Measurements from ENCODE around the gene TNFRSF14.

DNA sequence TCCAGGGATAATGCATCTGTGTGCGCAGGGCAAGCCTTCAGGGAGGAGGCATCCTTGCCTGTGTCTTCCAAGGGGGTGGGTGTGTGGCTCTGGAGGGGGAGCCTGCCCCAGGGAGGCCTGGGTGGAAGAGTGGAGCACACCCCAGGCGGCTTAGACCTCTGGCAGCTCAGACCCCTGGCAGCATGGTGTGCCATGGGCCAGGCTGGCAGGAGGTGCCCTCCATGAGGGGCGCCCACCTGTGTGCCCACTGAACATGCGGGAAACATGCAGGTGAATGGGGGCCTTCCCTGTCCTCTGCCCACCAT is 28.7 kb upstream of the TNFRSF14 start:
- TF ChIP-seq, protein P1, sequence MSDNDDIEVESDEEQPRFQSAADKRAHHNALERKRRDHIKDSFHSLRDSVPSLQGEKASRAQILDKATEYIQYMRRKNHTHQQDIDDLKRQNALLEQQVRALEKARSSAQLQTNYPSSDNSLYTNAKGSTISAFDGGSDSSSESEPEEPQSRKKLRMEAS (CRISPR knock-in tag; IDR thresholded peaks at IDR 0.05) = no peak
- no peak for TF ChIP-seq MTA2 (IDR thresholded peaks at IDR 0.05; ENCODE audit: low read depth)
- TF ChIP-seq ZNF507 (tag; conservative IDR thresholded peaks at IDR 0.05) = no peak
- TF ChIP-seq ZNF134 (CRISPR knock-in tag; conservative IDR thresholded peaks at IDR 0.05) = no peak
- TF ChIP-seq CBX2 (IDR thresholded peaks at IDR 0.05; ENCODE audit: insufficient read depth, low read length, poor library complexity, severe bottlenecking) = no peak
- TF ChIP-seq, protein P2, sequence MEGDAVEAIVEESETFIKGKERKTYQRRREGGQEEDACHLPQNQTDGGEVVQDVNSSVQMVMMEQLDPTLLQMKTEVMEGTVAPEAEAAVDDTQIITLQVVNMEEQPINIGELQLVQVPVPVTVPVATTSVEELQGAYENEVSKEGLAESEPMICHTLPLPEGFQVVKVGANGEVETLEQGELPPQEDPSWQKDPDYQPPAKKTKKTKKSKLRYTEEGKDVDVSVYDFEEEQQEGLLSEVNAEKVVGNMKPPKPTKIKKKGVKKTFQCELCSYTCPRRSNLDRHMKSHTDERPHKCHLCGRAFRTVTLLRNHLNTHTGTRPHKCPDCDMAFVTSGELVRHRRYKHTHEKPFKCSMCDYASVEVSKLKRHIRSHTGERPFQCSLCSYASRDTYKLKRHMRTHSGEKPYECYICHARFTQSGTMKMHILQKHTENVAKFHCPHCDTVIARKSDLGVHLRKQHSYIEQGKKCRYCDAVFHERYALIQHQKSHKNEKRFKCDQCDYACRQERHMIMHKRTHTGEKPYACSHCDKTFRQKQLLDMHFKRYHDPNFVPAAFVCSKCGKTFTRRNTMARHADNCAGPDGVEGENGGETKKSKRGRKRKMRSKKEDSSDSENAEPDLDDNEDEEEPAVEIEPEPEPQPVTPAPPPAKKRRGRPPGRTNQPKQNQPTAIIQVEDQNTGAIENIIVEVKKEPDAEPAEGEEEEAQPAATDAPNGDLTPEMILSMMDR (IDR thresholded peaks at IDR 0.05 in 2 of 3, conservative IDR thresholded peaks at IDR 0.05 in 1 of 3; ENCODE audit: insufficient read depth in 2 of 3, low read depth in 1 of 3, low read length in 3 of 3) = no peak
- TF ChIP-seq TEAD1 (CRISPR knock-in tag; IDR thresholded peaks at IDR 0.05) = no peak
- no peak for TF ChIP-seq USF1 (CRISPR knock-in tag; IDR thresholded peaks at IDR 0.05)
- TF ChIP-seq SMC3 (conservative IDR thresholded peaks at IDR 0.05; ENCODE audit: insufficient read depth, low read depth, low read length) = no peak
- TF ChIP-seq CREM (IDR thresholded peaks at IDR 0.05; ENCODE audit: low read depth) = no peak
